Measurements from ENCODE around the gene LRRC37B.

LRRC37B gene

DNA sequence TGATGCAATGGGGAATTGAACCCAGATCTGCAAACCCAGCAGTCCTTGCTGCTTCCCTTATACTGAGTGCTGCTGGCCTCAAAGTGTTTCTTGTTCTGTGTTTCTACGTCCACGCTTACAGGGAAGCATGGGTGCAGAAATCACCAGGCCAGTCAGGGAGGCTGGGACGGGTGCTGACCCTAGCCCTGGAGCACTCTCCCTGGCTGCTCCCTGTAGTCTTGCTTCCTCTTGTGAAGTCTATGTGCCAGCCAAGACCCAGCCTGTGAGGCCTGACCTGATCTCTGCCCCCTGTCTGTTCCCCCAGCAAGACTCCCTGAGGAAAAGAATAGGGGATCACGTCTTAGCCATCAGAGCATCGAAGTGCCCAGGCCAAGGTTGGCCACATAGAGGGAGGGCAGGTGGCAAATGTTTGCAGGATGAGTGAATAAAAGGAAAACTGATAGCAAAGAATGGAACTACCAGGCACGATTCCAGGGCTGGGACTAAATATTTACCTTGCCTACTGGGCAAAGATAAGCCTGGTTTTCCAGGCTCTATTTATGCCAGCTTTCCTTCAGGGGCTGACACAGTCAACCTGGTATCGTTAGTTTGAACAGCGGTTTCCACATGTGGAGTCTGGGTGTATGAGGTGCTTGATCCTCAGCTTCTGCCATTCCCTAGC lies 93.9 kb downstream of the LRRC37B start:
- no peak for DNase-seq (ENCODE audit: low read depth)
- no peak overlapping the region for H3K4me3 ChIP-seq (ENCODE audit: control insufficient read depth, low read depth, low read length)
- TF ChIP-seq, protein P1, sequence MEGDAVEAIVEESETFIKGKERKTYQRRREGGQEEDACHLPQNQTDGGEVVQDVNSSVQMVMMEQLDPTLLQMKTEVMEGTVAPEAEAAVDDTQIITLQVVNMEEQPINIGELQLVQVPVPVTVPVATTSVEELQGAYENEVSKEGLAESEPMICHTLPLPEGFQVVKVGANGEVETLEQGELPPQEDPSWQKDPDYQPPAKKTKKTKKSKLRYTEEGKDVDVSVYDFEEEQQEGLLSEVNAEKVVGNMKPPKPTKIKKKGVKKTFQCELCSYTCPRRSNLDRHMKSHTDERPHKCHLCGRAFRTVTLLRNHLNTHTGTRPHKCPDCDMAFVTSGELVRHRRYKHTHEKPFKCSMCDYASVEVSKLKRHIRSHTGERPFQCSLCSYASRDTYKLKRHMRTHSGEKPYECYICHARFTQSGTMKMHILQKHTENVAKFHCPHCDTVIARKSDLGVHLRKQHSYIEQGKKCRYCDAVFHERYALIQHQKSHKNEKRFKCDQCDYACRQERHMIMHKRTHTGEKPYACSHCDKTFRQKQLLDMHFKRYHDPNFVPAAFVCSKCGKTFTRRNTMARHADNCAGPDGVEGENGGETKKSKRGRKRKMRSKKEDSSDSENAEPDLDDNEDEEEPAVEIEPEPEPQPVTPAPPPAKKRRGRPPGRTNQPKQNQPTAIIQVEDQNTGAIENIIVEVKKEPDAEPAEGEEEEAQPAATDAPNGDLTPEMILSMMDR (conservative IDR thresholded peaks at IDR 0.05; ENCODE audit: control insufficient read depth, insufficient read depth, low read depth, low read length), result no peak

DNA sequence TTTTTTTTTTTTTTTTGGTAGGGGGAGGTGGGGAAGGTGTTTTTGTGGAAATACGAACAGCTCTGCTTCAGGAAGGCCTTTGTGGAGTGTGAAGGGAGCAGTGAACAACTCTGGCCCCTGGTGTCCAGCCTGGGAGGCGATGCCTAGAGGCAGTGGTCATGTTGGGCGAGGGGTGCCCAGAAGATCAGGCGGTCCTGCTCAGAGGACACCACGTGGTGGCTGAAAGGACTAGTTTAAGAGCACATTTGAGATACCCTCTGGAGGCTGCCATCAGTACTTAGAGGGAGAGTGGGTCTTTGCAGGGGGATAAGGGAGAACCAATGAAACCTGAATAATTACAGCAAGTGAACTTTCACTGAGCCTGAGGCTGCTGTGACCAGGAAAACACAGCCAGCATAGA lies 95.0 kb downstream of the LRRC37B start:
- TF ChIP-seq, protein P1 (conservative IDR thresholded peaks at IDR 0.05; ENCODE audit: control insufficient read depth, insufficient read depth, low read depth, low read length), result no peak
- no peak for DNase-seq (ENCODE audit: low read depth)
- no peak overlapping the region for H3K4me3 ChIP-seq (ENCODE audit: control insufficient read depth, low read depth, low read length)

DNA sequence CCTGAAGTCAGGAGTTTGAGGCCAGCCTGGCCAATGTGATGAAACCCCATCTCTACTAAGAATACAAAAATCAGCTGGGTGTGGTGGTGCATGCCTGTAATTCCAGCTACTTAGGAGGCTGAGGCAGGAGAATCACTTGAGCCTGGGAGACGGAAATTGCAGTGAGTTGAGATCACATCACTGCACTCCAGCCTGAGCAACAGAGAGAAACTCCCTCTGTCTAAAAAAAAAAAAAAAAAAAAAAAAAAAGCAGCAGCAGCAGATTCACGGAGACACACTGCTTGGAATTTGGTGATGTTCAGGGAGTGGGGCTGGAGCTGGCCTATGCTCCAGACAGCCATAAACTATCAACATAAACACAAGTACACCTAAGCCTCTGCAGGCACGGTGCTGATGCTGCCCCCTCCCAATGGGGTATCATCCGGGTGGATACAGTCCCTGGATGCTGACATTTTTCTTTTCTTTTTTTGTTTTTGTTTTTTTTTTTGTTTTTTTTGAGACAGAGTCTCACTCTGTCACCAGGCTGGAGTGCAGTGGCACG lies 95.5 kb downstream of the LRRC37B start:
- no peak for DNase-seq (ENCODE audit: low read depth)
- TF ChIP-seq, protein P1 (conservative IDR thresholded peaks at IDR 0.05; ENCODE audit: control insufficient read depth, insufficient read depth, low read depth, low read length), result no peak
- no peak overlapping the region for H3K4me3 ChIP-seq (ENCODE audit: control insufficient read depth, low read depth, low read length)

All from fibroblast of mammary gland (primary cell).